HEK293T (cell line): ENCODE results near the gene AKNA.

Source experiments
- CTCF ChIA-PET: fragments of 350-600 bp; formaldehyde crosslinking; extraction: SDS; loops from one replicate; lab custom pipeline; 2021; ENCODE audit warnings: antibody characterized with exemption, inconsistent platforms; lab: Yijun Ruan, JAX
- POLR2A ChIA-PET: fragments of 350-600 bp; formaldehyde crosslinking; extraction: SDS; loops from one replicate; lab custom pipeline; 2020; ENCODE audit warnings: antibody characterized with exemption, inconsistent platforms; lab: Yijun Ruan, JAX
- DNase-seq: peaks from one replicate; pipeline ENCODE4 v3.0.0; 2012; ENCODE audit warnings: mixed read lengths; ENCODE audit errors: extremely low spot score
- ARNT ChIP-seq: fragments of 450-650 bp; IDR thresholded peaks from 2 replicates; pipeline ENCODE4 v1.6.1; 2017; ENCODE audit warnings: mild to moderate bottlenecking
- BHLHE40 ChIP-seq: fragments of 450-650 bp; IDR thresholded peaks from 2 replicates; pipeline ENCODE4 v1.6.1; 2016; ENCODE audit warnings: mild to moderate bottlenecking, moderate library complexity, borderline replicate concordance
- CTBP1 ChIP-seq: fragments of 450-650 bp; IDR thresholded peaks from 2 replicates; pipeline ENCODE4 v1.6.1; 2016; ENCODE audit warnings: borderline replicate concordance
- ELF4 ChIP-seq: fragments of 450-650 bp; IDR thresholded peaks from 2 replicates; pipeline ENCODE4 v1.6.1; 2017; ENCODE audit warnings: antibody characterized with exemption
- FOXA1 ChIP-seq: fragments of 450-650 bp; IDR thresholded peaks from 2 replicates; pipeline ENCODE4 v1.6.1; 2016; ENCODE audit warnings: mild to moderate bottlenecking
- FOXK2 ChIP-seq: fragments of 450-650 bp; IDR thresholded peaks from 2 replicates; pipeline ENCODE4 v1.6.1; 2016; ENCODE audit warnings: mild to moderate bottlenecking
- FOXM1 ChIP-seq: fragments of 450-650 bp; IDR thresholded peaks from 2 replicates; pipeline ENCODE4 v1.6.1; 2017; ENCODE audit warnings: mild to moderate bottlenecking, borderline replicate concordance
- HDGF ChIP-seq: fragments of 450-650 bp; IDR thresholded peaks from 2 replicates; pipeline ENCODE4 v1.6.1; 2017; ENCODE audit warnings: antibody characterized with exemption, borderline replicate concordance
- L3MBTL2 ChIP-seq: fragments of 450-650 bp; conservative IDR thresholded peaks from 2 replicates; pipeline ENCODE4 v1.6.1; 2016; ENCODE audit warnings: mild to moderate bottlenecking
- LEF1 ChIP-seq: fragments of 450-650 bp; IDR thresholded peaks from 2 replicates; pipeline ENCODE4 v1.6.1; 2017; ENCODE audit warnings: mild to moderate bottlenecking, borderline replicate concordance
- NFRKB ChIP-seq: fragments of 450-650 bp; IDR thresholded peaks from 2 replicates; pipeline ENCODE4 v1.6.1; 2016; ENCODE audit warnings: mild to moderate bottlenecking, moderate library complexity
- SP1 ChIP-seq: fragments of 450-650 bp; IDR thresholded peaks from 2 replicates; pipeline ENCODE4 v1.6.1; 2017
- SUZ12 ChIP-seq: fragments of 450-650 bp; IDR thresholded peaks from 2 replicates; pipeline ENCODE4 v1.6.1; 2016; ENCODE audit warnings: mild to moderate bottlenecking
- TARDBP ChIP-seq: fragments of 450-650 bp; IDR thresholded peaks from 2 replicates; pipeline ENCODE4 v1.6.1; 2016
- ZNF384 ChIP-seq: fragments of 450-650 bp; IDR thresholded peaks from 2 replicates; pipeline ENCODE4 v1.6.1; 2016
- TF ChIP-seq, protein P1 (sequence below): fragments of 450-650 bp; IDR thresholded peaks from 2 replicates; pipeline ENCODE4 v1.6.1; 2016

The AKNA gene

DNA sequence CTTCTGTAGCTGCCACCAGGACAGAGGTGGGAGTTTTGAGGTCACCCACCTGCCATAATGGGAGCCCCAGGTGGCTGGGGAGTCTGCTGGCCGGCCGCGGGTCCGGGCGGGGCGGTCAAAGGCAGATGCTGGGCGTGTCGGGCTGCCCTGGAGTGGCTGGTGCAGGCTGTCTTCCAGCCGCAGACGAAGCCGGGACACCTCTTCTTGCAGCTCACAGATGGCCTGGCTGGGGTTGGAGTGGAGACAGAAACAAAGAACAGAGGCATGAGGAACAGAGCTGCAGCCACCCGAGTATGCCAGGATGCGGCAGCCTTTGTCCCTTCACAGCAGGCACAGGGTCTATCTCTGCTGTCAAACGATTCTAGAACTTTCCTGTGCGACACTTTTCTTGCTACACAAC is 40.1 kb downstream of the AKNA start:
- CTCF ChIA-PET = interaction anchor here (1.3 kb wide), 1 partner anchor 9 kb away, joined by 3 read pairs; no protein-coding TSS in a partner anchor
- no peak for DNase-seq
- TF ChIP-seq CTBP1 (no peak), NFRKB (no peak), ZNF384 (no peak), SUZ12 (no peak), FOXA1 (no peak), BHLHE40 (no peak), ELF4 (no peak), FOXK2 (no peak), L3MBTL2 (no peak), ARNT (no peak), HDGF (no peak)
- TF ChIP-seq, protein P1, sequence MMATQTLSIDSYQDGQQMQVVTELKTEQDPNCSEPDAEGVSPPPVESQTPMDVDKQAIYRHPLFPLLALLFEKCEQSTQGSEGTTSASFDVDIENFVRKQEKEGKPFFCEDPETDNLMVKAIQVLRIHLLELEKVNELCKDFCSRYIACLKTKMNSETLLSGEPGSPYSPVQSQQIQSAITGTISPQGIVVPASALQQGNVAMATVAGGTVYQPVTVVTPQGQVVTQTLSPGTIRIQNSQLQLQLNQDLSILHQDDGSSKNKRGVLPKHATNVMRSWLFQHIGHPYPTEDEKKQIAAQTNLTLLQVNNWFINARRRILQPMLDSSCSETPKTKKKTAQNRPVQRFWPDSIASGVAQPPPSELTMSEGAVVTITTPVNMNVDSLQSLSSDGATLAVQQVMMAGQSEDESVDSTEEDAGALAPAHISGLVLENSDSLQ = no peak
- POLR2A ChIA-PET = no interaction called here

DNA sequence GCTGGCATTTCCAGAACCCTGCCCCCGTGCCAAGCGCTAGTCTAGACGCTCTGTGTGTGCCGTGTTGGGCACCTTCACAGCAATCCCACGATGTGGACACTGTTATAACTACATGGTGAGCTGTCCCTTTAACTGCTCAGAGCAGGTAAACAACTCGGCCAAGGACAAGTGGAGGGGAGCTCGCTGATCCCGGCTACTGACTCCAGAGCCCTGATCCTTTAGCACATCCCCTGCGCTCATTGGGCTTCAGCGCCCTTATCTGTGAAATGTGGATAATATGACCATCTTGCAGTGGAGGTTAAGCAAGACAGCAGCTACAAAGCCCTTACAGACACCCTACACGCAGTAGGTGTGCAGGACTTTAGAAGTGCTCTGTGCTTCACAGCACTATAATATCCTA is 41.6 kb downstream of the AKNA start:
- POLR2A ChIA-PET = no interaction called here
- CTCF ChIA-PET = no interaction called here
- TF ChIP-seq, protein P1 = no peak
- no peak for TF ChIP-seq SP1
- no peak for TF ChIP-seq FOXM1
- no peak for TF ChIP-seq ELF4
- no peak for TF ChIP-seq TARDBP
- no peak for DNase-seq

DNA sequence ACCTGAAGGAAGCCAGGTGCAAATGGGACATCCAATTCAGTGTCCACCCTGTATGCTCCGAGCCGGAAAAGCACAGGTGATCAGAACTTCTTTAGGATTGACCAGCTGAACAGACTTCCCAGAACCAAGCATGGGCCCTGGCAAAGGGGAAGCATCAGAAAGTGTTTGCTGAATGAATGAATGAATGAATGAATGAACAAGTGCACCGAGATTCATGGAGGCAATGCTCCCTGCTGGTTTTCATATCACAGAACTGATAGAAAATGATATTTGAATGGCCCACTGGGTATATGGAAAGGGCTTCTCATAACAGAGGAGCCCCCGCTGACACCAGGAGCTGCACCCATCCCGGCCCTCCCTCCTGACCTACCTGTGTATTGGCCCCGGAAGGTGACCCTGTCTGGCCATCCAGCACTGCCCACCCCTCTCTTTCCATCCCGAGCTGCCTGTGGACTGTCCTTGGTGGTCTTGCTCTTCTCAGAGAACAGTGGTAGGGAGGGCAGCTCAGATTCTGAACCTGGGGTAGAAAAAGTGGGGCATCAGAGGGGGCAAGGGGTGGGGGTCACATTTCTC is 42.2 kb downstream of the AKNA start:
- CTCF ChIA-PET = interaction anchor here (1.0 kb wide), 1 partner anchor 54 kb away, joined by 3 read pairs; no protein-coding TSS in a partner anchor
- TF ChIP-seq SUZ12 (no peak), ZNF384 (no peak), FOXA1 (no peak), FOXM1 (no peak), NFRKB (no peak), LEF1 (no peak), L3MBTL2 (no peak)
- no peak for DNase-seq
- POLR2A ChIA-PET = no interaction called here

DNA sequence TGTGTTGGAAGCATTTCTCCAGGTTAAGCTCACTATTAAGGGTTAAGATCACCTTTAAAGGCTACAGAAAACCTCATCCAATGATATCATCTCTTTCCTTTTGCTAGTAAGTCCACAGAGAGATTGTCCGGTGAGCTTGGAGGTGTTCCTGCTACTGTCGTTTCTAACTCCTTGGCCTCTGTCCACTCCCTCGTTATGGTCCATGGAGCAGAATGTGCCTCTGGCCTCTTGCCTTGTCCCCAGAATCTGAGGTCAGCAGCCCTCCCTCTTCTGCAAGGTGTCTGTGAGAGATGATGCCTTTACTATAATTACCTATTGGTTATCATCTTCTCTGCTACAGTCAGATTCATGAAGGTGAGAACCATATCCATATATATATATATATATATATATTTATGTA is 43.1 kb downstream of the AKNA start:
- no peak for DNase-seq
- no peak for TF ChIP-seq NFRKB
- TF ChIP-seq FOXK2 = no peak
- no peak for TF ChIP-seq ELF4
- TF ChIP-seq FOXM1 = no peak
- no peak for TF ChIP-seq TARDBP
- TF ChIP-seq L3MBTL2 = no peak
- no peak for TF ChIP-seq BHLHE40
- no peak for TF ChIP-seq ARNT
- no peak for TF ChIP-seq ZNF384
- TF ChIP-seq, protein P1 = no peak
- ChIA-PET POLR2A (no interaction called here), CTCF (interaction anchor here (1.4 kb wide), 1 partner anchor 21 kb away, joined by 3 read pairs; no protein-coding TSS in a partner anchor)

DNA sequence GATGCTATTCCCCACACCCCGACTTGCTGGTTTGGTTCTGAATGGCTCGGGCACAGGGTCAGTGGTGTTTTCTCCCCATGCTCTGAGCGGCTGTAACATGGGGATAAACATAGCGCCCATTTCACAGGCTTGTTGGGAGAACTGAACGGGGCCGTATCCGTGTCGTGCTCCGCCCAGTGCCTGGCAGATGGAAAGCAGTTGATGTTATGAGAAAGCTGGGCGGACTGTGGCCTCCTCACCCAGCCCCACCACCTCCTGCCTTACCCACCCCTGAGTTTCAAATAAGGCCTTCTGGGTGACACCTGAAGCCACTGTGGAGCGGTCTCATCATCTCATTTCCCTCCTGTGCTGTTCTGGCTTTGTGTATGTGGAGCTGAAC is 43.6 kb downstream of the AKNA start:
- DNase-seq = no peak
- ChIA-PET POLR2A (no interaction called here), CTCF (interaction anchor here (1.4 kb wide), 1 partner anchor 21 kb away, joined by 3 read pairs; no protein-coding TSS in a partner anchor)
- TF ChIP-seq ARNT (no peak), ELF4 (no peak), BHLHE40 (no peak), LEF1 (no peak), FOXA1 (no peak), L3MBTL2 (no peak), HDGF (no peak), NFRKB (no peak), SUZ12 (no peak), TARDBP (no peak), FOXM1 (no peak), CTBP1 (no peak), SP1 (no peak)
- TF ChIP-seq, protein P1 = no peak

DNA sequence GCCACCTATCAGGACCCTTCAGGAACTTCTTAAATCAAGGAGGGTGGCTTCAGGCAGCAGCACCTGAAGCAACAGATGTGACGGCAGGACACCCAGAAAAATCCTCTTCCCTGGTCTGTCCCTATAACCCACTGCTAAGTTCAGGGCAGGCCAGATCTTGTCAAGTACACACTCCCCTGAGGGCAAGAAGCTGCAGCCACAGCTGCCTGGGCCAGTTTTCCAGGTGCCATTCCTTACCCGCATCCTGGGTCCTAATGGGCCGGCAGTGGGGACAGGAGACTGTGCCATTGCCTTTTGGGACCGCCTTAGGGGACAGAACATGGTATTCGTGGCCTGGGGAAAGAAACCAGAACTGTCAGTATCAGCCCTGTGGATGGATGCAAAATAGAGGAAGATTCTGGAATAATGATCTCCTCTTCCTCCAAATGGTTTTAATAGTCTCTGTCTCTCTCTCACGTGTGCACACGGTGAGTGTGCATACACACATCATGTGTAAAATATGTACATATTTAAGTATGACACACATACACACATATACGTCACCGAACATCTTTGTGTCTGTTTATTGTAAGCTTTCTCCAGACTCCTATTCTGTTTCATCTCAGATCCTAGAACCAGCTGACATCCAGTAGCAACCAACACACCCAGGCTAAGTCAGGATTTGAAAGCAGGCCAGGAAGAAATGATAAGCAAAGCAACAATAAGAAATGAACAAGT is 44.2 kb downstream of the AKNA start:
- ChIA-PET POLR2A (no interaction called here), CTCF (interaction anchor here (1.4 kb wide), 1 partner anchor 22 kb away, joined by 3 read pairs; no protein-coding TSS in a partner anchor)
- TF ChIP-seq FOXK2 (no peak), SP1 (no peak), FOXM1 (no peak), FOXA1 (no peak), HDGF (no peak), ARNT (no peak), NFRKB (no peak), LEF1 (no peak), BHLHE40 (no peak), ZNF384 (no peak), TARDBP (no peak), CTBP1 (no peak), L3MBTL2 (no peak), SUZ12 (no peak), ELF4 (no peak)
- TF ChIP-seq, protein P1 = no peak
- no peak for DNase-seq
